GM19239 (cell line): ENCODE measurements around the gene RPS14.
A peak's percentile ranks its signal among the peaks of the same experiment; 100 is the strongest.
"Not testable (repeated sequence)": the region's sequence is repeated elsewhere in the genome, so short reads cannot be mapped to it uniquely, and the experiment has no call there.

Experiments
- DNase-seq: peaks from one replicate; pipeline ENCODE4 v3.0.0; 2011; ENCODE audit warnings: low spot score; ENCODE audit not compliant: insufficient read length
- FAIRE-seq: peaks from 2 replicates; lab custom pipeline; 2011; peaks lifted over from hg19 to GRCh38; lab: Jason Lieb, UNC

The RPS14 gene

DNA sequence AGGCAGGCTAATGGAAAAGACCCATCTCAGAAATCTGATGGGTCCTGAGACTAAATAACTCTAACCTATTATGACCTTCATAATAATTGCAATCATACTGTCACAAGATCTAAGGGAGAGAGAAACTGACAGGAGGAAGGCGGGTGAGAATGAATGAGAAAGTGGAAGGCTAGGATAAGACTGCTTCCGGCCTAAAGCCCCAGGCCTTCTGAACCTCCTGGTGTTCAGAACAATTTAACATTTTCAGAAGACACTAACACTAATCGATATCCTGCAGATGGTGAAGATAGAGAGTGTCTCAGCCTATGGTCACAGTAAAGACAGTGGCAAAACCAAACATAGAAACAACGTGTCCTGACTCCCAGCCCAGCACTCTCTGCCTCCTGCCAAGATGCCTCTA, 1.2 kb downstream of the RPS14 start:
- DNase-seq: no peak

DNA sequence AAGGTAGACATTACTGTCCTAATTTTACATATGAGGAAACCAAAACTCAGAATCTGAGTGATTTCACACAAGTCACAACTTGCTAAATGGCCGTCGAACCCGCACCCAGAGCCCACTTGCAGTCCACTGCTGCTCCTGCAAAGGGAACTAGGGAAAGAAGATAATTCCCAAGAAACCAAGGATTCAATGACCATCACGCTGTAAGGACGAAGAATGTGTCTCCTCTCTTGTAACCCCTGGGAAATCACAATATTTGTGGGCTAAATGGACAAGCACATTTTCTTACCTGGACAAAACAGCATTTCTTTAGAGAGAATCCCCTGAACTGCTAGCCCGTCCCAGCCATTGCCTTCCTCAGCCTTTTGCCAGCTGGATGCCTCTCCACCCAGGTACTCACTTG, 2.4 kb downstream of the RPS14 start:
- DNase-seq (no peak), FAIRE-seq (no peak)

More for the DNA sequence above, 1.2 kb downstream of the RPS14 start:
- peak; percentile 39 for FAIRE-seq

DNA sequence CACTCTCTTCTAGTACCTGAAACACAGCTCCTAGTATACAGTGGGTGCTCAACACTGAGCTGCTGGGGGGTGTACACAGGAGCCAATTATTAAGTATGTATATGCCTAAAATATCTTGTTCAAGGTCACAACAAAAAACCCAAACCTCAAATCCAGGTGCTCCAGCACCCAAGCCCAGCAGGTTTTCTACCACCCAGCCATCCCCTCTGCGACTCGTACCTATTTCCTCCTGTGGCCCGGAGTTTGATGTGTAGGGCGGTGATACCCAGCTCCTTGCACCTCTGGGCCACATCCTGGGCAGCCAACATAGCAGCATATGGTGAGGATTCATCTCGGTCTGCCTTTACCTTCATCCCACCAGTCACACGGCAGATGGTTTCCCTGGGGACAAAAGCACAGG, 3.0 kb downstream of the RPS14 start:
- FAIRE-seq: no peak

DNA sequence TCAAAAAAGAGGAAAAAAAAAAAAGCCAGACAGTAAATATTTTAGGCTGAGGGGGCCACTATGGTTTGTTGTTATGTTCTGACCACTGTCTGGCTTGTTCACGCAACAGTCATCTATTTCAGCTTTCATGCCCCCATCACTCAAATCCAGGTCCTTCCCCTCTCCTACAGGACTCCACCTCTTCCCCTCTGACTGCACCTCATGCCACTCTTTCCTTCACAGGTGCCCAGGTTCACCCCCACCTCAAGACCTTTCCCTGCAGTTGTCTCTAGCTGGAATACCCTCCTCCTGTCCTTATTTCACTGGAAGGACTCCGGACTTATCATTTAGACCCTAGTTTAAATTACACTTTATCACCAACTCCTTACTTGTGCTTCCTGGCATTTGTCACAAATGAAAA, 3.5 kb downstream of the RPS14 start:
- FAIRE-seq: no peak

More for the DNA sequence above, 3.0 kb downstream of the RPS14 start:
- no peak for DNase-seq

DNA sequence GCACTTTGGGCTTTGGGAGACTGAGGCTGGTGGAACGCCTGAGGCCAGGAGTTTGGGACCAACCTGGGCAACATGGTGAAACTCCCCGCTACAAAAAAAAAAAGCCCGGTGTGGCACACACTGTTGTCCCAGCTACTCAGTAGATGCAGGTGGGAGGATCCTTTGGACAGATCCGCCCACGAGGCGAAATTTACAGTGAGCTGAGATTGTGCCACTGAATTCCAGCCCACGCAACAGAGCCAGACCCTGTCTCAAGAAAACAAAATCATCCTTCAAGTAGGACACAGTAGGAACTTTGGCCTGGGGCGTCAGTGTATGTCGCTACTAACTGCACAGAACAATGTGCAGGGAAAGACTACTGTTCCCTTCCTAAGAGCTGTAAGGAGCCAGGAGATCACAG, 4.8 kb downstream of the RPS14 start:
- FAIRE-seq: no peak
- no peak for DNase-seq

More for the DNA sequence above, 3.5 kb downstream of the RPS14 start:
- no peak for DNase-seq

DNA sequence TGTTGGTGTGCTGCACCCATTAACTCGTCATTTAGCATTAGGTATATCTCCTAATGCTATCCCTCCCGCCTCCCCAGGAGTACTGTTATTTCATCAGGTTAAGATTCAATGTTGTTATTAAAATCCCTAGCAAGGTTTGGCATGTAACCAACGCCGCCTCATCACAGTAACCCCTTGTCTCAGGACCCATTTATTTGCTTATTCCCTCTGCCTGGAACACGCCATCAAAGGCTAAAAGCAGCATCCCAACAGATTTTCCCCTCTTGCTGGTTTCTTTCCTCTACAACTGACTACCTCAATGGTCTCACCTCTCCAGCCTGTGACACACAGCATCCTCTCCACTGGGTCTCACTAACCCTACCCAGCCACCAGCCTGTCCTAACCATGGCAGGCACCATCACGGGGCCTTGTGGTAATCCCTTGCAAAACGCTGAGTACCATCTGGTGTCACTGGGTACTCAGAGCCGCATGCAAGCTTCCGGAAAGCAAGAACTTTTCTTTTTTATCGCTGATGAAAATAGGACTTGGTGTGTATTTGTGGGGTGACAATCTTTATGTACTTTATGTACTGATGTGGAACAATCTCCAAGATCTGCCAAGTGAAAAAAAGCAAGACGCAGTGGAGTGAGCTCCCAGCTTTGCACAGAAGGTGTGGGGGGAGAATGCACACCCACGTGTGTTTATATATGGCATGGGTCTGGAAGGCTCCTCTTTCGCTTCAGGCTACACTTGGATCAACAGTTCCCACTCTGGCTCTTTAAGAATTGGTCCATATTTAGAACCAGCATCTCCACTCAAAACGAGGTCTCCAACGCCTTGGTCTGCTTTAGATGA, 6.1 kb downstream of the RPS14 start:
- FAIRE-seq (no peak), DNase-seq (no peak)

DNA sequence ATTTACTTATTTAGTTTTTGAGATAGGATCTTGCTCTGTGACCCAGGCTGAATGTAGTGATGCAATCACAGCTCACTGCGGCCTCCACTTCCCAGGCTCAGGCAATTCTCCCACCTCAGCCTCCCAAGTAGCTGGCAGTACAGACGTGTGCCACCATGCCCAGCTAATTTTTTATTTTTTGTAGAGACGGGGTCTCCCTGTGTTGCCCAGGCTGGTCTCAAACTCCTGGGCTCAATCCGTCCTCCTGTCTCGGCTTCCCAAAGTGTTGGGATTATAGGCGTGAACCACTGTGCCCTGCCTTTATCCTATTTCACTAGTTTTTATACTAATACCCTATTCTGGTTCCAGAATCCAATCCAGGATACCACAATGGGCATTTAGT, 6.8 kb downstream of the RPS14 start:
- DNase-seq (no peak), FAIRE-seq (no peak)

DNA sequence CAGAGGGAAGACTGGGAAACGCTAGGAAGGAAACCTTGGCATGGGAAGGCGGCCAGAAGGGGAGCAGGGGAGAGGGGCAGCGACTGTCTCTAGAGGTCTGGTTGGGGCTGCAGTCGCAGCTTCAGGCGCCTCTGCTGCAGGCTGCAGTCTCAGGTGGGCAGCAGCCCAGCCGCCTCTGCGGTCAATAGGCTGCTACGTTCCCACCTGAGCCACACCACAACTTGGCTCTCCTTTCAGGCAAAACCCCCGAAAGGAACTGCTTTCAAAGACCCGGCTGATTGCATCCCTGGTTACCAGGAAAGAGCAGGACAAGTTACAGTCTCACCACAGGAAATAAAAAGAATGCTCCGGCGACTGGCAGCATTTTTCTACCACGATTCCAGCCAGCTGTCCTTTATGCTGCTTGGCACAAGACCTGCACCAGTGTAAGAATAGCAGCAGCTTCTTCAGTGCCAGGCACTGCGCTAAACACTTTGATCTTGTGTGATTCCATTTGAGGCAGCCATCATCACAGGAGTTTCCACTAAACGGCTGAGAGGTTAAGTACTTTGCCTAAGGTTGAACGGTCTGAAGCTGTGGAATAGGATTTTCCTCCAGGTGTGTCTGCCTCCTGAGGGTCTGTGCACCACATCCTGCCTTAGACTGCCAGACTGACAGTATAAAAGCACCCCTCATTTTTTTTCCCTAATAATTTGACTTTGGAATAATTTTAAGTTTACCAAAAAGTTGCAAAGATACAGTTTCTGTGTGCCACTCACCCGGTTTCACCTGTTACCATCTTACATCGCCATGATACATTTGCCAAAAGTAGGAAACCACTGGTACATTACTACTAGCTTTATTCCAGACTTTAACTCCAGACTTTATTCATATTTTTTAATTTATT, 7.5 kb downstream of the RPS14 start:
- FAIRE-seq (no peak), DNase-seq (no peak)

DNA sequence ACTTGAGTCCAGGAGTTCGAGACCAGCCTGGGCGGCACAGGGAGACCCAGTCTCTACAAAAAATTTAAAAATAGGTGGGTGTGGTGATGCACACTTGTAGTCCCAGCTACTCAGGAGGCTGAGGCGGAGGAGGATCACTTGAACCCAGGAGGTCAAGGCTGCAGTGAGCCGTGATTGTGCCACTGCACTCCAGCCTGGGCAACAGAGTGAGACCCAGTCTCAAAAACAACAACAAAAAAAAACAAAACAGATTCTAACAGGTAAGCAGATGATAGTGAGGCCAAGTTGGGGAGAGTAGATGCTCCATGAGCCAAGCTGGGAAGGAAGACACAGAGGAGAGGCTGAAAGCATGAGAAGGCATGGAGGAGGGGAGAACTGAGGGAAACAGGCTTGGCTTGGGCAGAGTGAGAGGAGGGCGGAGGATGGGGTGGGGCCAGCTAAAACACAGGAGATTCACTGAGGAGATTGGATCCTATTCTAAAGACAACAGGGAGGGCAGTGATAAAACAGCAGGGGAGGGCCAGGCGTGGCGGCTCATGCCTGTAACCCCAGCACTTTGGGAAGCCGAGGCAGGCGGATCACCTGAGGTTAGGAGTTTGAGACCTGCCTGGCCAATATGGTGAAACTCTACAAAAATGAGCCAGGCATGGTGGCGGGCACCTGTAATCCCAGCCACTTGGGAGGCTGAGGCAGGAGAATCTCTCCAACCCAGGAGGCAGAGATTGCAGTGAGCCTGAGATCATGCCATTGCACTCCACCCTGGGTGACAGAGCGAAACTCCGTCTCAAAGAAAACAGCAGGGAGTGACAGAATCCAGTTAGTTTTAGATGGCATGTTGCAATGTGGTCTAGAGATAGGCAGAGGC, 8.4 kb downstream of the RPS14 start:
- FAIRE-seq (no peak), DNase-seq (no peak)

DNA sequence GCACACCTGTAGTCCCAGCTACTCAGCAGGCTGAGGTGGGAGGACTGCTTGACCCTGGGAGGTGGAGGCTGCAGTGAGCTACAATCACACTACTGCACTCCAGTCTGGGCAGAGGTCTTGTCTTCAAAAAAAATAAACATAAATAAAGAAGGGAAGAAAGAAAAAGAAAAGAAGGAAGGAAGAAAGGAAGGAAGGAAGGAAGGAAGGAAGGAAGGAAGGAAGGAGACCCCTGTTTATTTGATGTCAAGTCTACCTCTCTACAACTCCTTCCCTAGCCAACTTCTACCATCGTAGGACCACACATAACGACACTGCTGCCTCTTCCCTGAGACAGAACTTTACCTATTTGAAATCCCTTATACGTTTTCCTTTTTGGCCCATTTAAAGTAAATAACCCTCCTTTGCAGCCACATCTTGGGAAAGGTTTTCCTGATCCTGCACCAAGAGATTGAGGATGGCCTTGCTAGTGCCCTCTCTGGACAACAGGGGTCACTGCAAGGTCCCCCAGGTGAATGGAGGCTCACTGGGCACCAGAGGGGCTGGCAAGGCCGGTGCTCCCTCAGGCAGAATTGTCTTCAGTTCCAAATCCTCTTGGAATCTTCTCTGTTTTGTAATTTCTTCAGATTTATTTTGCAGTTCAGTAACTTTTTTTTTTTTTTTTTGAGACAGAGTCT, 10.5 kb downstream of the RPS14 start:
- peak; percentile 55 for FAIRE-seq

DNA sequence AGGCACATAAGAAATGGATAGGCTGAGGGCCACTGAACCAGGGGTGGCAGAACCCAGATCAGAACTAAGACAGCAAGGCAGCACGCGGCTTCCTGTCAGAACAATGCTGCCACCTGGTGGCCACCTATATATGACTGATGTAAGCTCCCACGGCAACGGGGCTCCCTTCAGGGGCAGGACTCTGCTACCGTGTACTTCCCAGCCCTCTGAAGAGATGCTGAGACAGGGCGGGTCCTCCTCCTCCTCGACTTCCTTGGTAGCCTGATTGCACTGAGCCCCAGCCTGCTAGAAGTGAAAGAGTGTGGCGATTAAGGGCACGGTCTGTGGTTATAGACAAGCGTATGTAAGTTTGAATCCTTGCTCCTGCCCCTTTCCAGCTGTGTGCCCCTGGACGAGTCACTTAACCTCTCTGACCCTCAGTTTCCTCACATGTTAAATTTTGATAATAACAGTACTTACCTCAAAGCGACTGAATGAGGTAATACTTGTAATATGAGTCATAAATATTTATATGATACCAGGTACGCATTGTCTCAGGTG, 13.3 kb downstream of the RPS14 start:
- peak; percentile 94 for FAIRE-seq
- peak; percentile 91 for DNase-seq

More for the DNA sequence above, 10.5 kb downstream of the RPS14 start:
- no peak for DNase-seq

DNA sequence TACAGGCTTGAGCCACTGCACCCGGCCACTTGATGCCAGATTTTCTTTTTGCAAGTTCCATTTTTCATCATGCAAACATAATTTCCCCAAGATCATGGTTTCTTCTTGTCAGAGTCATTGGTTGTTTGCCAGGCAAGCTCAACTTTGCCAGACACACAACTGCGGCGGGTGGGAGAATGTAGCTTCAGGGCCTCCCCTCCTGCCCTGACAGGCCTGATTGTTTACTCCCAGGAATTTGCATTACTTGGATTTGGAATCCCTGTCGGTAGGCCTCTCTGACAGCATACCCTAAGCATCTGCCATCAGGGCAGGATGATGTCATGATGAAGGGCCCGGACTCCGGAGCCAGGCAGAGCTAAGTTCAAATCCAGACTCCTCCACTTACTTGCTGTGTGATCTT, 15.1 kb downstream of the RPS14 start:
- FAIRE-seq (no peak), DNase-seq (no peak)

DNA sequence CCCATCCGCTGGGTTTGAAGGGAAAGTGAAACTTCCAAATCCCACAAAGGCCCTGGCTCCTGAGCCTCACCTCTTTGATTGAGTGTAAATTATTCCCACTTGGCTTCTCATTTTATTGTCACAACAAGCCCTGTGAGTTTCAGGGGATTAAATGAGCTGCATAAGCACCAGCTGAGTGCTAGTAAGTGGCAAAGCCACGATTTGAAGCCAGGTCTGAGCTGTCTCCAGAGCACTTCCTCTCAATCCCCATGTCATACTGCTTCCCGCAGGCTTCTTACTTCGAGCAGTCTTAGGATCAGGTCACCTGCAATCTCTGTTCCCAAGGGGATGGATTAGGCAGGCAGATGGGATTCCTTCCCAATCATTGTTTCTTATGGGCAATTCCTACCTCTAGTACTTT, 18.0 kb downstream of the RPS14 start:
- DNase-seq (no peak), FAIRE-seq (no peak)

DNA sequence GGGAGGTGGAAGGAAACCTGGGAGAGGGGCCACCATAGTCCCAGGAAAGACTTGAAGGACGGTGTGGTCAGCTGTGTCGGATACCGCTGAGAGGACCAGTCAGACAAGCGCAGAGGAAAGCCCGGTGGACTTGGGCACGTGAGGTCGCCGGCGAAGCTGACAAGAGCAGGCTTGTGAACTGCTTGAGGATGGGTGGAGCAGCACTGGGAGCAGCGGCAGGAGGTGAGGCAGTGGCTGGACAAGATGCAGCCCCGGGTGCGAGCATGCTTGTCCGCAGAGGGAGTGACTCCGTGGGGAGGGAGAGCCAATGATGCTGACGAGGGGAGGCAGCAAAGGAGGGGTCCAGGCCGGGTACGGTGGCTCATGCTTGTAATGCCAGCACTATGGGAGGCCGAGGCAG, 18.5 kb downstream of the RPS14 start:
- DNase-seq (no peak), FAIRE-seq (no peak)

DNA sequence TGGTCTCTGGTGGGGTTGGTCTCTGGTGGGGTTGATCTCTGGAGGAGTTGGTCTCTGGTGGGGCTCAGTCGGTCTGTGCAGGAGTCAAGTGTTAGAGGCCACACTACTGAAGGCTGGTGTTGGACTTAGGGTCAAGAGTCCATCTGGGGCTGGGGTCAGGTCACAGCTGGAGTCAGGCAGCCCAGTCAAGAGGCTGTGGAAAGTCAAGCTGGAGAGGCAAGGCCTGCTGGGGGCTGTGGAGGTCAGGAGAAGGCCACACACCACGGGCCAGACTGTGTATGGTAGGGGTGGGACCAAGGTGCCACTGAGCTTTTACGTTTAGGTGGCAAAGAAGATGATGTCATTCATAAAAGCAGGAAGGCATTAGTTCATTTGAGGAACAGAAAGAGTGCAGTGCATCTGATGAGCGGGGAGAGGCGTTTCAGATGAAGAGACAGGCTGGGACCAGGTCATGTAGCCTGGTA, 20.1 kb downstream of the RPS14 start:
- no peak for FAIRE-seq
- DNase-seq: no peak

DNA sequence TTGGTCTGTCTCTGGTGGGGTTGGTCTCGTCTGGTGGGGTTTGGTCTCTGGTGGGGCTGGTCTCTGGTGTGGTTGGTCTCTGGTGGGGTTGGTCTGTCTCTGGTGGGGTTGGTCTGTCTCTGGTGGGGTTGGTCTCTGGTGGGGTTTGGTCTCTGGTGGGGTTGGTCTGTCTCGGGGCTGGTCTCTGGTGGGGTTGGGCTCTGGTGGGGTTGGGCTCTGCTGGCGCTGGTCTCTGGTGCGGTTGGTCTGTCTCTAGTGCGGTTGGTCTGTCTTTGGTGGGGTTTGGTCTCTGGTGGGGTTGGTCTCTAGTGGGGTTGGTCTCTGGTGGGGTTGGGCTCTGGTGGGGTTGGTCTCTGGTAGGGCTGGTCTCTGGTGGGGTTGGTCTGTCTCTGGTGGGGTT, 20.6 kb downstream of the RPS14 start:
- FAIRE-seq (no peak), DNase-seq (no peak)

DNA sequence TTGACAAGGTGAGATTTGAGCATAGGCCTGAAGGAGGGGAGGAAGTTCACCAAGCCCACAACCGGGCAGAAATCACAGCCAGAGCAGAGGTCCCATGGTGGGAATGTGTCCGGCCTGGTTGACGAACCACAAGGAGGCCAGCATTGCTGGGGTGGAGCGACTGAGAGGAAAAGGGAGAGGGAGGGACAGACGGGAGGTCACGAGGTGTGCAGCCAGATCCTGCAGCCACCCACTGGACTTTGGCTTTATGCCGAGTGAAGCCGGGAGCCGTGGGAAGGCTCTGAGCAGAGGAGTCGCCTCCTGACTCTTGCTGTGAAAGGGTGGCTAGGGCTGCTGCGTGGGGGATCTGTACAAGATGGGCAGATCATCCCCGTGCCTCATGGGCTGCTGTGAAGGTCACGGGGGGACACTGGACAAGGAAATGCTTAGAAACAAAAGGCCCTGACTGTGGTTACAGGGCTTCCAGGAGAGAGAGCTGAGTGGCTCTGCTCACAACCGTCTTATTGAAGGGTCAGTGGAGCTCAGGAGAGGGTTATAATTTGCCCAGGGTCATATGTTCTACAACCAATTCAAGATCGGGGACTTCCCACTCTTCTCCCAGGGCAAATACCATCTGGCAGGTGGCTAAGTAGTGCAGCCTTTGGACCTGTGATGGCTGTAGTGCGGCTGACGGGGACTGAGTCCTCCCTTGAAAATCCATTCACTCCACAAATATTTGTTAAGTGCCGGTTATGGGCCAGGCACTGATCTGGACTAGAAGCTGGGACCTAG, 21.2 kb downstream of the RPS14 start:
- DNase-seq (no peak), FAIRE-seq (no peak)

DNA sequence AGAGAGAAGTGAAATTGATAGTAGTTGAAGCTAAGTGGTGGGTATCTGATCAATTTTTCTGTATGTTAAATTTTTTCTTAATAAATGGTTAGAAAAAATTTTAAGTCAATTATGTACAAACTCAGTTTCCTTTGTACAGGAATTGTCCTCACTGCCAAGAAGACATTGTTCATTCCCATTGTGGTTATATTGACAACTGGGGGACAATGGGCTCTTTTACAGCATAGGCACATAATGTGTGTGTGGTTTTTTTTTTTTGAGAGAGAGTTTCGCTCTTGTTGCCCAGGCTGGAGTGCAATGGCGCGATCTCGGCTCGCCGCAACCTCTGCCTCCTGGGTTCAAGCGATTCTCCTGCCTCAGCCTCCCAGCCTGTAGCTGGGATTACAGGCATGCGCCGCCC, 23.4 kb downstream of the RPS14 start:
- not testable (repeated sequence) for DNase-seq, FAIRE-seq

DNA sequence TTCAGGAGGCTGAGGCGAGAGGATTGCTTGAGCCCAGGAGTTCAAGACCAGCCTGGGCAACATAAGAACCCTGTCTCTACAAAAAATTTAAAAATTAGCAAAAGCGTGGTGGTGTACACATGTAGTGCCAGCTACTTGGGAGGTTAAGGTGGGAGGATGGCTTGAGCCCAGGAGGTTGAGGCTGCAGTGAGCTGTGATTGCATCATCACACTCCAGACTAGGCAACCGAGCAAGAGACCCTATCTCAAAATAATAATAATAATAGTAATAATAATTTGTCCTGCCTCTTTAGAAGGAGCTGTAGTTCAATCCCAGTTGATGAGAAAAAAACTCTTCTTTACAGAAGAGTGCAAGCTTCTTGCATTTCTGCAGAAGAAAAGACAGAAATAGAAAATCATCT, 26.8 kb downstream of the RPS14 start:
- DNase-seq: no peak
- FAIRE-seq: no peak
